Muscle of leg (tissue), 11 donors: ENCODE measurements around the gene LHX4. TPM values are rescaled to one million over a fixed set of nuclear protein-coding genes. Genes with fewer than 3 reads are reported as not detected.
"Not testable (repeated sequence)": the region's sequence is repeated elsewhere in the genome, so short reads cannot be mapped to it uniquely, and the experiment has no call there.

ENCODE experiments used
- DNase-seq: peaks from one replicate; pipeline ENCODE4 v3.0.0; 2013
- H3K27ac ChIP-seq: one replicate; pipeline ENCODE4 v1.5.1; 2013; ENCODE audit warnings: mild to moderate bottlenecking, low read length, control low read depth
- H3K27me3 ChIP-seq: one replicate; pipeline ENCODE4 v1.6.1; 2013; ENCODE audit warnings: low read length; ENCODE audit not compliant: control insufficient read depth, insufficient read depth
- H3K36me3 ChIP-seq: one replicate; pipeline ENCODE4 v1.6.1; 2013; ENCODE audit warnings: low read length; ENCODE audit not compliant: control insufficient read depth, insufficient read depth
- H3K4me1 ChIP-seq: one replicate; pipeline ENCODE4 v1.6.1; 2013; ENCODE audit warnings: low read length; ENCODE audit not compliant: control insufficient read depth, insufficient read depth
- H3K4me3 ChIP-seq: one replicate; pipeline ENCODE4 v1.5.1; 2013; ENCODE audit warnings: low read length, control low read depth
- H3K9me3 ChIP-seq: replicated peaks from 2 replicates; pipeline ENCODE4 v1.6.1; 2013; ENCODE audit warnings: low read depth, low read length; ENCODE audit not compliant: control insufficient read depth
- WGBS: methylation state at CpG from one replicate; pipeline ENCODE4 v1.1.5; 2013; ENCODE audit warnings: missing lambda C conversion rate; ENCODE audit not compliant: insufficient coverage; 5-methylcytosine and 5-hydroxymethylcytosine counted together
- polyA plus RNA-seq, 8 donors: library from polyadenylated mRNA; unstranded; fragments of 120-200 nt; gene quantifications; one replicate each; pipeline versions ENCODE4 v1.2.1 to v1.2.3, GENCODE V29; 2013; ENCODE audit warnings: inconsistent platforms in 1 of 8, low replicate concordance in 1 of 8; ENCODE audit not compliant: insufficient read length in 8 of 8, insufficient read depth in 1 of 8
- total RNA-seq: library from RNA; stranded (reverse); fragments of 120-200 nt; gene quantifications from one replicate; pipeline ENCODE4 v1.2.4, GENCODE V29; 2013

The LHX4 gene
- total and polyA plus RNA-seq, 9 donors: 0.04 to 2.1 (median 1.1) TPM

- peaks cover 4% of the 10 kb centered on the region for H3K4me1 ChIP-seq
- no peak for DNase-seq
- no peak overlapping the region for H3K27ac ChIP-seq
- no peaks in the 10 kb centered on the region for H3K9me3 ChIP-seq
- H3K36me3 ChIP-seq: peaks cover 9% of the 10 kb centered on the region
- no peaks in the 10 kb centered on the region for H3K27me3 ChIP-seq
- no peak overlapping the region for H3K4me3 ChIP-seq
- WGBS: 83% methylated on average over 10 of the region's 17 CpGs
Observed at GRCh38 chr1:180196436-180197003, 33.5 kb upstream of the LHX4 start.

- Histone ChIP-seq H3K27me3 (peaks cover 2% of the 10 kb centered on the region), H3K4me3 (no peak overlapping the region), H3K4me1 (peaks cover 4% of the 10 kb centered on the region), H3K36me3 (peaks cover 8% of the 10 kb centered on the region), H3K27ac (no peak overlapping the region), H3K9me3 (no peaks in the 10 kb centered on the region)
- 52% methylated on average over 3 of the region's 5 CpGs for WGBS
- no peak for DNase-seq
Observed at GRCh38 chr1:180197231-180197630, 32.8 kb upstream of the LHX4 start.

GRCh38 chr1:180198196-180198595 is 31.9 kb upstream of the LHX4 start:
- Histone ChIP-seq H3K4me3 (no peak overlapping the region), H3K36me3 (peaks cover 8% of the 10 kb centered on the region), H3K9me3 (no peaks in the 10 kb centered on the region), H3K27ac (no peak overlapping the region), H3K4me1 (peaks cover 4% of the 10 kb centered on the region), H3K27me3 (peaks cover 2% of the 10 kb centered on the region)
- no peak for DNase-seq
- WGBS: 52% methylated on average over 3 of the region's 4 CpGs

GRCh38 chr1:180198611-180199010 is 31.5 kb upstream of the LHX4 start:
- Histone ChIP-seq H3K9me3 (no peaks in the 10 kb centered on the region), H3K4me1 (peaks cover 4% of the 10 kb centered on the region), H3K4me3 (no peak overlapping the region), H3K27ac (no peak overlapping the region), H3K27me3 (peaks cover 2% of the 10 kb centered on the region), H3K36me3 (peaks cover 8% of the 10 kb centered on the region)
- 89% methylated on average over 5 of the region's 5 CpGs for WGBS
- no peak for DNase-seq

GRCh38 chr1:180199018-180199417 is 31.0 kb upstream of the LHX4 start:
- Histone ChIP-seq H3K27me3 (peaks cover 2% of the 10 kb centered on the region), H3K27ac (no peak overlapping the region), H3K36me3 (peaks cover 8% of the 10 kb centered on the region), H3K4me1 (peaks cover 4% of the 10 kb centered on the region), H3K9me3 (no peaks in the 10 kb centered on the region), H3K4me3 (no peak overlapping the region)
- WGBS: 79% methylated on average over 12 of the region's 12 CpGs
- DNase-seq: no peak

- no peak for DNase-seq
- H3K4me3 ChIP-seq: no peak overlapping the region
- no peaks in the 10 kb centered on the region for H3K9me3 ChIP-seq
- H3K4me1 ChIP-seq: no peaks in the 10 kb centered on the region
- peaks cover 1% of the 10 kb centered on the region for H3K36me3 ChIP-seq
- H3K27ac ChIP-seq: no peak overlapping the region
- H3K27me3 ChIP-seq: peaks cover 4% of the 10 kb centered on the region
- WGBS: 80% methylated on average over 6 of the region's 7 CpGs
Observed at GRCh38 chr1:180201451-180202200, 28.4 kb upstream of the LHX4 start.

- H3K4me1 ChIP-seq, DNase-seq, H3K27me3 ChIP-seq, H3K27ac ChIP-seq, H3K36me3 ChIP-seq, H3K9me3 ChIP-seq, H3K4me3 ChIP-seq: not testable (repeated sequence)
- WGBS: 80% methylated on average over 4 of the region's 5 CpGs
Observed at GRCh38 chr1:180202588-180202987, 27.5 kb upstream of the LHX4 start.

GRCh38 chr1:180204231-180204630 is 25.8 kb upstream of the LHX4 start:
- Histone ChIP-seq H3K36me3 (no peaks in the 10 kb centered on the region), H3K9me3 (no peaks in the 10 kb centered on the region), H3K27me3 (peaks cover 14% of the 10 kb centered on the region), H3K4me3 (no peak overlapping the region), H3K27ac (no peak overlapping the region), H3K4me1 (no peaks in the 10 kb centered on the region)
- no peak for DNase-seq
- WGBS: 86% methylated on average over 5 of the region's 6 CpGs

- H3K36me3 ChIP-seq: no peaks in the 10 kb centered on the region
- H3K27me3 ChIP-seq: peaks cover 19% of the 10 kb centered on the region
- H3K4me1 ChIP-seq: peaks cover 7% of the 10 kb centered on the region
- H3K27ac ChIP-seq: no peak overlapping the region
- no peak overlapping the region for H3K4me3 ChIP-seq
- 92% methylated on average over 3 of the region's 3 CpGs for WGBS
- no peak for DNase-seq
- H3K9me3 ChIP-seq: no peaks in the 10 kb centered on the region
Observed at GRCh38 chr1:180206581-180206980, 23.5 kb upstream of the LHX4 start.

- Histone ChIP-seq H3K4me1 (peaks cover 7% of the 10 kb centered on the region), H3K9me3 (no peaks in the 10 kb centered on the region), H3K4me3 (no peak overlapping the region), H3K36me3 (no peaks in the 10 kb centered on the region), H3K27ac (no peak overlapping the region), H3K27me3 (peaks cover 21% of the 10 kb centered on the region)
- WGBS: 77% methylated on average over 4 of the region's 4 CpGs
- DNase-seq: no peak
Observed at GRCh38 chr1:180208264-180208663, 21.8 kb upstream of the LHX4 start.
